H1 (cell line): ENCODE results near the gene PRPF31. TPM values are rescaled to one million over a fixed set of nuclear protein-coding genes. Genes with fewer than 3 reads are reported as not detected.

Experiments used
- CTCF ChIA-PET: fragments of 300-600 bp; sonication (Branson Sonifier 250); formaldehyde crosslinking; loops from one replicate; lab custom pipeline; 2021; ENCODE audit not compliant: partially characterized antibody; lab: Charles Lee
- POLR2A ChIA-PET: fragments of 300-600 bp; sonication (Branson Sonifier 250); formaldehyde crosslinking; loops from one replicate; lab custom pipeline; 2021; ENCODE audit warnings: inconsistent platforms; ENCODE audit not compliant: partially characterized antibody; lab: Charles Lee
- DNase-seq, 2 experiments: peaks; one replicate each; pipeline versions ENCODE4 v3.0.0 to v3.0.0-alpha.2; 2010 to 2022; ENCODE audit warnings: low spot score in 2 of 2, low read depth in 1 of 2, mixed read lengths in 1 of 2
- FAIRE-seq: peaks from 2 replicates; lab custom pipeline; 2011; peaks lifted over from hg19 to GRCh38; lab: Jason Lieb, UNC
- H2AFZ ChIP-seq: 2 replicates; pipeline ENCODE4 v1.8.1; 2012; ENCODE audit warnings: low read length, inconsistent platforms
- H2AK5ac ChIP-seq: 2 replicates; pipeline ENCODE4 v1.6.1; 2013; ENCODE audit warnings: low read depth, low read length
- H2BK120ac ChIP-seq: replicated peaks from 2 replicates; pipeline ENCODE3; 2013; ENCODE audit warnings: low read depth, low read length, inconsistent platforms
- H2BK12ac ChIP-seq: 2 replicates; pipeline ENCODE4 v1.6.1; 2013; ENCODE audit warnings: low read depth, low read length
- H2BK15ac ChIP-seq: 2 replicates; pipeline ENCODE4 v1.6.1; 2013; ENCODE audit warnings: low read length
- H2BK20ac ChIP-seq: 2 replicates; pipeline ENCODE4 v1.6.1; 2013; ENCODE audit warnings: low read length
- H2BK5ac ChIP-seq: 2 replicates; pipeline ENCODE4 v1.6.1; 2013; ENCODE audit warnings: low read depth, low read length
- H3K14ac ChIP-seq: 2 replicates; pipeline ENCODE4 v1.6.1; 2013; ENCODE audit warnings: inconsistent platforms; ENCODE audit not compliant: insufficient read length
- H3K18ac ChIP-seq: 2 replicates; pipeline ENCODE4 v1.6.1; 2013; ENCODE audit warnings: low read length; ENCODE audit errors: extremely low read depth
- H3K23ac ChIP-seq: 2 replicates; pipeline ENCODE4 v1.6.1; 2013; ENCODE audit warnings: inconsistent platforms; ENCODE audit not compliant: insufficient read length
- H3K23me2 ChIP-seq: 2 replicates; pipeline ENCODE4 v1.6.1; 2013; ENCODE audit warnings: low read depth, low read length
- H3K27ac ChIP-seq: 2 replicates; pipeline ENCODE4 v1.6.1; 2011; ENCODE audit warnings: low read depth, low read length, inconsistent platforms
- H3K27me3 ChIP-seq, 4 experiments: replicated peaks in 1 of 4; 1 replicate in 1 of 4; 2 replicates in 3 of 4; pipeline versions ENCODE4 v1.6.1 to v1.8.1; 2011 to 2013; ENCODE audit warnings: low read length in 3 of 4, mild to moderate bottlenecking in 3 of 4, inconsistent platforms in 2 of 4, mixed read lengths in 2 of 4, moderate library complexity in 1 of 4; ENCODE audit not compliant: control insufficient read depth in 3 of 4, insufficient read depth in 3 of 4; ENCODE audit errors: extremely low read depth in 1 of 4
- H3K36me3 ChIP-seq, 4 experiments: 2 replicates each; pipeline versions ENCODE4 v1.6.1 to v1.8.1; 2011 to 2013; ENCODE audit warnings: mild to moderate bottlenecking in 4 of 4, low read length in 3 of 4, moderate library complexity in 2 of 4, control low read depth in 1 of 4, inconsistent platforms in 1 of 4; ENCODE audit not compliant: insufficient read depth in 4 of 4, control insufficient read depth in 2 of 4
- H3K4ac ChIP-seq: replicated peaks from 2 replicates; pipeline ENCODE3; 2013; ENCODE audit warnings: low read length, low read depth, mixed read lengths, inconsistent platforms; ENCODE audit not compliant: insufficient read length
- H3K4me1 ChIP-seq, 4 experiments: replicated peaks in 1 of 4; 1 replicate in 1 of 4; 2 replicates in 3 of 4; pipeline versions ENCODE4 v1.6.1 to v1.8.1; 2011 to 2013; ENCODE audit warnings: low read length in 3 of 4, inconsistent platforms in 2 of 4, mixed read lengths in 1 of 4; ENCODE audit not compliant: insufficient read depth in 4 of 4, control insufficient read depth in 3 of 4
- H3K4me2 ChIP-seq, 2 experiments: 2 replicates each; pipeline versions ENCODE4 v1.6.1 to v1.8.1; 2011 to 2013; ENCODE audit warnings: low read depth in 2 of 2, low read length in 2 of 2, control low read depth in 1 of 2, inconsistent platforms in 1 of 2, mild to moderate bottlenecking in 1 of 2; ENCODE audit not compliant: insufficient read depth in 1 of 2
- H3K4me3 ChIP-seq, 4 experiments: fragments of 200-600, 300-600 bp in 1 of 4; sonication (generic), shearing (Covaris generic), sonication (Bioruptor Twin) in 1 of 4; 2 replicates each; pipeline versions ENCODE4 v1.5.1 to v1.8.1; 2011 to 2016; ENCODE audit warnings: low read length in 4 of 4, low read depth in 3 of 4, control low read depth in 2 of 4, inconsistent platforms in 2 of 4, mild to moderate bottlenecking in 2 of 4, mixed read lengths in 1 of 4, moderate library complexity in 1 of 4; ENCODE audit not compliant: insufficient read depth in 2 of 4; ENCODE audit errors: extremely low read depth in 1 of 4
- H3K56ac ChIP-seq: replicated peaks from 2 replicates; pipeline ENCODE3; 2013; ENCODE audit warnings: low read depth, mild to moderate bottlenecking, mixed read lengths, low read length, inconsistent platforms; ENCODE audit not compliant: insufficient read length
- H3K79me1 ChIP-seq: 2 replicates; pipeline ENCODE4 v1.6.1; 2013; ENCODE audit warnings: low read depth, low read length, control low read depth
- H3K79me2 ChIP-seq, 2 experiments: 2 replicates each; pipeline versions ENCODE4 v1.6.1 to v1.8.1; 2012 to 2013; ENCODE audit warnings: low read length in 2 of 2, mild to moderate bottlenecking in 2 of 2, inconsistent platforms in 1 of 2; ENCODE audit not compliant: insufficient read depth in 2 of 2, control insufficient read depth in 1 of 2
- H3K9ac ChIP-seq, 4 experiments: replicated peaks in 1 of 4; 1 replicate in 1 of 4; 2 replicates in 3 of 4; pipeline versions ENCODE4 v1.6.1 to v1.8.1; 2011 to 2013; ENCODE audit warnings: low read depth in 3 of 4, low read length in 3 of 4, control low read depth in 2 of 4, mild to moderate bottlenecking in 2 of 4, moderate library complexity in 2 of 4, inconsistent platforms in 1 of 4; ENCODE audit errors: extremely low read depth in 1 of 4
- H3K9me3 ChIP-seq, 2 experiments: 2 replicates each; pipeline versions ENCODE4 v1.6.1 to v1.8.1; 2012 to 2013; ENCODE audit warnings: mild to moderate bottlenecking in 2 of 2, moderate library complexity in 2 of 2, control low read depth in 1 of 2, inconsistent platforms in 1 of 2, low read depth in 1 of 2, low read length in 1 of 2, mixed read lengths in 1 of 2; ENCODE audit not compliant: insufficient read depth in 2 of 2
- H4K20me1 ChIP-seq, 2 experiments: replicated peaks in 1 of 2; 2 replicates each; pipeline versions ENCODE3 to v1.8.1; 2011 to 2013; ENCODE audit warnings: inconsistent platforms in 2 of 2, low read length in 2 of 2, mild to moderate bottlenecking in 1 of 2; ENCODE audit not compliant: insufficient read depth in 2 of 2, control insufficient read depth in 1 of 2
- H4K5ac ChIP-seq: 2 replicates; pipeline ENCODE4 v1.6.1; 2013; ENCODE audit warnings: low read length, low read depth, mixed read lengths, inconsistent platforms; ENCODE audit not compliant: insufficient read length
- H4K8ac ChIP-seq: 2 replicates; pipeline ENCODE4 v1.8.0; 2013; ENCODE audit warnings: mild to moderate bottlenecking, moderate library complexity, low read length, inconsistent platforms; ENCODE audit not compliant: insufficient read depth; ENCODE audit errors: extremely low read depth
- H4K91ac ChIP-seq: replicated peaks from 2 replicates; pipeline ENCODE3; 2013; ENCODE audit warnings: low read length, mixed read lengths, inconsistent platforms; ENCODE audit not compliant: insufficient read length
- ATF2 ChIP-seq: IDR thresholded peaks from 2 replicates; pipeline ENCODE4 v1.6.1; 2012; ENCODE audit warnings: low read length, inconsistent platforms
- CHD2 ChIP-seq: IDR thresholded peaks from 2 replicates; pipeline ENCODE4 v1.6.1; 2012; ENCODE audit warnings: low read length, improper control_type of control experiment
- SIX5 ChIP-seq: IDR thresholded peaks from 2 replicates; pipeline ENCODE4 v1.6.1; 2011; ENCODE audit warnings: mild to moderate bottlenecking, low read depth, low read length
- TAF7 ChIP-seq: optimal IDR thresholded peaks from 2 replicates; pipeline ENCODE3; 2011; ENCODE audit warnings: low read depth, mild to moderate bottlenecking, inconsistent platforms, low read length, moderate library complexity, borderline replicate concordance
- YY1 ChIP-seq: IDR thresholded peaks from 2 replicates; pipeline ENCODE4 v1.6.1; 2011; ENCODE audit warnings: low read depth, mild to moderate bottlenecking, low read length
- WGBS, 2 experiments: shearing (Covaris generic) in 1 of 2; methylation state at CpG; one replicate each; pipeline versions ENCODE4 v1.1.6 to v1.1.7; 2013 to 2015; ENCODE audit warnings: low lambda C conversion rate in 2 of 2, mixed read lengths in 2 of 2, inconsistent platforms in 1 of 2, low coverage in 1 of 2, missing lambda C conversion rate in 1 of 2; ENCODE audit not compliant: insufficient replicate concordance in 2 of 2, insufficient coverage in 1 of 2, insufficient read length in 1 of 2; ENCODE audit errors: extremely low coverage in 1 of 2, missing lambda C conversion rate in 1 of 2; 5-methylcytosine and 5-hydroxymethylcytosine counted together
- polyA plus RNA-seq, 7 experiments: library from polyadenylated mRNA; depleted of rRNA in 3 of 7; stranded (reverse) in 5 of 7; unstranded in 2 of 7; fragments of >200 nt in 5 of 7; fragments of 200-250 nt in 2 of 7; gene quantifications; 1 replicate in 5 of 7; 2 replicates in 1 of 7; 4 replicates in 1 of 7; pipeline versions ENCODE4 v1.2.1 to v1.2.3, GENCODE V29; 2011 to 2013; ENCODE audit warnings: missing spikeins in 2 of 7, mixed read lengths in 2 of 7
- total RNA-seq: library from RNA; stranded (reverse); fragmentation: NEBNext Ultra II Directional; extraction: Animal tissue kit (Norgen Biotek cat#: 25700); gene quantifications from 2 replicates; pipeline ENCODE4 v1.2.1, GENCODE V29; 2021

The PRPF31 gene
- total and polyA plus RNA-seq, 2 of the 8 experiments (the other 6 are each of a cell fraction or from before 2014, with no cell fraction given), result 51.1 to 97.4 TPM

- Histone ChIP-seq H4K8ac (no peak overlapping the region), H3K14ac (no peak overlapping the region), H3K4me3 (no peak overlapping the region), H2BK15ac (no peak overlapping the region), H4K20me1 (peaks cover 0 to 6% of the 10 kb centered on the region in 2 experiments), H2AK5ac (no peak overlapping the region), H2BK20ac (no peak overlapping the region), H3K36me3 (peaks cover 21 to 76% (median 38%) of the 10 kb centered on the region in 4 experiments), H2BK12ac (no peak overlapping the region), H3K79me1 (no peaks in the 10 kb centered on the region), H3K4me2 (no peak overlapping the region), H3K4ac (no peak overlapping the region), H3K9ac (no peak overlapping the region), H3K9me3 (peaks cover 0 to 6% of the 10 kb centered on the region in 2 experiments; a peak in 2 of 4 replicates), H3K79me2 (no peaks in the 10 kb centered on the region), H3K4me1 (no peaks in the 10 kb centered on the region), H4K5ac (no peak overlapping the region), H3K56ac (no peak overlapping the region), H3K23me2 (no peaks in the 10 kb centered on the region), H3K23ac (no peak overlapping the region), H3K27me3 (no peaks in the 10 kb centered on the region), H4K91ac (no peak overlapping the region), H2BK120ac (no peak overlapping the region), H3K27ac (no peak overlapping the region), H2AFZ (no peak overlapping the region), H2BK5ac (no peak overlapping the region)
- CTCF ChIA-PET, result no interaction called here
- POLR2A ChIA-PET, result interaction anchor here (2.9 kb wide), 1 partner anchor 10 kb away, joined by 13 read pairs; no protein-coding TSS in a partner anchor
- FAIRE-seq, result no peak
- DNase-seq, result no peak
- 82% methylated on average over 14 of the region's 20 CpGs; no CpG with 5 or more reads in 1 of the 2 experiments for WGBS, 2 experiments
- TF ChIP-seq CHD2 (no peak), ATF2 (no peak), YY1 (no peak), SIX5 (no peak), TAF7 (no peak)
- TF ChIP-seq, all 59 proteins: peak for 0
- no peak overlapping the region for H3K18ac ChIP-seq
Observed at GRCh38 chr19:54128441-54128725, 12.8 kb downstream of the PRPF31 start.
